SH-SY5Y (cell line): ENCODE data around the gene TXNL1.

Source experiments
- GATA2 ChIP-seq: IDR thresholded peaks from 2 replicates; pipeline ENCODE4 v1.6.1; 2011; ENCODE audit warnings: mild to moderate bottlenecking, low read depth, low read length
- GATA3 ChIP-seq: IDR thresholded peaks from 2 replicates; pipeline ENCODE4 v1.6.1; 2011; ENCODE audit warnings: low read depth, mild to moderate bottlenecking, low read length, moderate library complexity

DNA sequence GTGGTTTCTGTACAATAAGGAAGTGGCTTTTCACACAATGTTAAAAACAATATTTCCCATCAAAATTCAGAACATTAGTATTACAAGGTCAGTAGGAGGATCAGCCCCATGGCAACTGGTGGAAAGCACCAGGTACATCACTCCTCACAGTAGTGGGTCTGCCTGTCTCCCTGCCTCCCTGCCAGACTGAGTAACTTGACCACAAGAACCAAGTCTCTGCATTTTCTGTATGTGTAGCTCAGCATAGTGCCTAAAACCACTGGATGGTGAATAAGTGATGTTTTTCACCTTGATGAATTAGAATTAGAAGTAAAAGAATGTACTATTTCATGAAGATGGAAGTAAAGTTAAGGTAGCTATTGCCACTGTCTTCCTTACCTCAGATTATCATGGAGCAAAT lies 8.7 kb upstream of the TXNL1 start:
- TF ChIP-seq GATA2 (no peak), GATA3 (no peak)
